CD14-positive monocyte (primary cell): ENCODE measurements around the gene CNTN5. TPM values are rescaled to one million over a fixed set of nuclear protein-coding genes. Genes with fewer than 3 reads are reported as not detected.

Experiments used
- DNase-seq, 3 donors: peaks; one replicate each; pipeline ENCODE4 v3.0.0-alpha.2; 2011 to 2022
- H2AFZ ChIP-seq: 2 replicates; pipeline ENCODE4 v1.6.0; 2012; ENCODE audit warnings: mild to moderate bottlenecking, low read depth, low read length, inconsistent platforms; ENCODE audit not compliant: insufficient read depth, poor library complexity, severe bottlenecking
- H3K27ac ChIP-seq, 2 donors: 1 replicate in 1 of 2; 2 replicates in 1 of 2; pipeline ENCODE4 v1.5.1; 2012 to 2013; ENCODE audit warnings: low read length in 2 of 2, control low read depth in 1 of 2, inconsistent platforms in 1 of 2, low read depth in 1 of 2, mild to moderate bottlenecking in 1 of 2
- H3K27me3 ChIP-seq, 2 donors: one replicate each; pipeline versions ENCODE4 v1.6.0 to v1.6.1; 2011 to 2013; ENCODE audit warnings: low read length in 2 of 2; ENCODE audit not compliant: control insufficient read depth in 2 of 2, insufficient read depth in 2 of 2
- H3K36me3 ChIP-seq, 2 donors: replicated peaks in 1 of 2; 1 replicate in 1 of 2; 2 replicates in 1 of 2; pipeline versions ENCODE4 v1.5.1 to v1.6.1; 2012 to 2013; ENCODE audit warnings: low read length in 2 of 2, control low read depth in 1 of 2, inconsistent platforms in 1 of 2, mild to moderate bottlenecking in 1 of 2; ENCODE audit not compliant: insufficient read depth in 2 of 2, control insufficient read depth in 1 of 2
- H3K4me1 ChIP-seq, 2 donors: 1 replicate in 1 of 2; 2 replicates in 1 of 2; pipeline versions ENCODE4 v1.5.1 to v1.6.1; 2012 to 2013; ENCODE audit warnings: low read length in 2 of 2, control low read depth in 1 of 2, inconsistent platforms in 1 of 2, mild to moderate bottlenecking in 1 of 2, moderate library complexity in 1 of 2; ENCODE audit not compliant: insufficient read depth in 2 of 2, control insufficient read depth in 1 of 2
- H3K4me2 ChIP-seq: replicated peaks from 2 replicates; pipeline ENCODE3; 2012; ENCODE audit warnings: low read length, moderate library complexity, mild to moderate bottlenecking; ENCODE audit not compliant: poor library complexity, severe bottlenecking; ENCODE audit errors: extremely low read depth
- H3K4me3 ChIP-seq, 3 experiments: fragments of 200-600 bp in 1 of 3; sonication (generic) in 1 of 3; replicated peaks in 1 of 3; 1 replicate in 2 of 3; 2 replicates in 1 of 3; pipeline ENCODE4 v1.5.1; 2011 to 2013; ENCODE audit warnings: low read length in 3 of 3, mild to moderate bottlenecking in 3 of 3, control low read depth in 2 of 3, low read depth in 2 of 3, inconsistent platforms in 1 of 3, moderate library complexity in 1 of 3
- H3K79me2 ChIP-seq: 2 replicates; pipeline ENCODE4 v1.6.0; 2012; ENCODE audit warnings: mild to moderate bottlenecking, control low read depth, inconsistent platforms, low read length, moderate library complexity; ENCODE audit not compliant: insufficient read depth
- H3K9ac ChIP-seq: 2 replicates; pipeline ENCODE4 v1.6.0; 2017; ENCODE audit warnings: low read length, mild to moderate bottlenecking; ENCODE audit not compliant: insufficient read depth, poor library complexity, severe bottlenecking
- H3K9me3 ChIP-seq, 2 donors: replicated peaks in 1 of 2; 1 replicate in 1 of 2; 2 replicates in 1 of 2; pipeline versions ENCODE4 v1.5.1 to v1.6.1; 2012 to 2013; ENCODE audit warnings: low read length in 2 of 2, control low read depth in 1 of 2; ENCODE audit not compliant: control insufficient read depth in 1 of 2, insufficient read depth in 1 of 2
- H4K20me1 ChIP-seq: 2 replicates; pipeline ENCODE4 v1.6.0; 2012; ENCODE audit warnings: mild to moderate bottlenecking, low read length, control low read depth, moderate library complexity; ENCODE audit not compliant: insufficient read depth
- H3K27ac Mint-ChIP-seq, 7 donors: one replicate each; pipeline ENCODE4 v1.8.0; 2020; ENCODE audit warnings: mild to moderate bottlenecking in 7 of 7, mixed read lengths in 7 of 7, moderate library complexity in 6 of 7, inconsistent platforms in 2 of 7
- H3K27me3 Mint-ChIP-seq, 3 donors: one replicate each; pipeline ENCODE4 v1.8.0; 2021 to 2022; ENCODE audit warnings: low read depth in 3 of 3, mild to moderate bottlenecking in 3 of 3, mixed read lengths in 3 of 3, moderate library complexity in 3 of 3, inconsistent platforms in 1 of 3
- H3K36me3 Mint-ChIP-seq, 2 donors: one replicate each; pipeline ENCODE4 v1.8.0; 2020; ENCODE audit warnings: mixed read lengths in 2 of 2, inconsistent platforms in 1 of 2, mild to moderate bottlenecking in 1 of 2
- H3K4me1 Mint-ChIP-seq: one replicate; pipeline ENCODE4 v1.8.0; 2020; ENCODE audit warnings: mild to moderate bottlenecking, mixed read lengths
- H3K4me3 Mint-ChIP-seq, 2 donors: one replicate each; pipeline ENCODE4 v1.8.0; 2020; ENCODE audit warnings: mild to moderate bottlenecking in 2 of 2, mixed read lengths in 2 of 2, moderate library complexity in 1 of 2
- H3K9me3 Mint-ChIP-seq, 7 donors: one replicate each; pipeline ENCODE4 v1.8.0; 2020 to 2022; ENCODE audit warnings: mixed read lengths in 7 of 7, mild to moderate bottlenecking in 6 of 7, moderate library complexity in 6 of 7, inconsistent platforms in 2 of 7
- CTCF ChIP-seq: fragments of 200-600 bp; IDR thresholded peaks from one replicate; pipeline ENCODE4 v1.8.0; 2022; ENCODE audit warnings: antibody characterized with exemption, mild to moderate bottlenecking
- WGBS: methylation state at CpG from one replicate; pipeline ENCODE4 v1.1.5; 2013; ENCODE audit warnings: missing lambda C conversion rate; ENCODE audit not compliant: insufficient coverage; 5-methylcytosine and 5-hydroxymethylcytosine counted together
- intact Hi-C, 2 donors: fragments of 100-400 bp; cut with micrococcal nuclease; formaldehyde crosslinking; loops; one replicate each; pipeline versions ENCODE4 v1.15.0 to v1.15.1; 2023
- polyA plus RNA-seq, 3 donors: library from polyadenylated mRNA; depleted of rRNA in 1 of 3; unstranded in 2 of 3; stranded (reverse) in 1 of 3; fragments of 300-500 nt in 2 of 3; fragments of >200 nt in 1 of 3; fragmentation: Illumina TruSeq in 2 of 3; gene quantifications; 1 replicate in 2 of 3; 2 replicates in 1 of 3; pipeline ENCODE4 v1.2.3, GENCODE V29; 2012 to 2021

Gene CNTN5
- polyA plus RNA-seq, 3 donors: not detected

- H3K4me3 Mint-ChIP-seq: no peak overlapping the region
- no peaks in the 10 kb centered on the region for H3K4me1 Mint-ChIP-seq
- DNase-seq: no peak
- peaks cover 0 to 4% (median 2%) of the 10 kb centered on the region in 7 donors for H3K9me3 Mint-ChIP-seq
- H3K27me3 Mint-ChIP-seq: no peaks in the 10 kb centered on the region
- intact Hi-C loops: no loop called here
- 80% methylated on average over 1 of the region's 1 CpG for WGBS
- Histone ChIP-seq H3K27ac (no peak overlapping the region), H3K36me3 (no peaks in the 10 kb centered on the region), H3K4me3 (no peak overlapping the region), H3K4me1 (no peaks in the 10 kb centered on the region), H2AFZ (no peak overlapping the region), H3K27me3 (no peaks in the 10 kb centered on the region), H3K4me2 (no peak overlapping the region), H3K9me3 (peaks cover 0 to 2% of the 10 kb centered on the region in 2 donors), H3K9ac (no peak overlapping the region), H4K20me1 (no peaks in the 10 kb centered on the region), H3K79me2 (no peaks in the 10 kb centered on the region)
- H3K36me3 Mint-ChIP-seq: no peaks in the 10 kb centered on the region
- H3K27ac Mint-ChIP-seq: no peak overlapping the region
- TF ChIP-seq CTCF: no peak
Observed at GRCh38 chr11:100119176-100119575, 1098.4 kb downstream of the CNTN5 start.

- Histone ChIP-seq H3K79me2 (no peaks in the 10 kb centered on the region), H2AFZ (no peak overlapping the region), H3K27me3 (no peaks in the 10 kb centered on the region), H3K4me3 (no peak overlapping the region), H3K9me3 (no peaks in the 10 kb centered on the region), H3K4me2 (no peak overlapping the region), H4K20me1 (no peaks in the 10 kb centered on the region), H3K4me1 (no peaks in the 10 kb centered on the region), H3K27ac (no peak overlapping the region), H3K36me3 (no peaks in the 10 kb centered on the region), H3K9ac (no peak overlapping the region)
- WGBS: no CpG with 5 or more reads among the region's 2 CpGs
- DNase-seq: no peak
- Mint-ChIP-seq H3K36me3 (no peaks in the 10 kb centered on the region), H3K4me3 (no peak overlapping the region), H3K4me1 (no peaks in the 10 kb centered on the region), H3K9me3 (peaks cover 0 to 4% (median 0%) of the 10 kb centered on the region in 7 donors), H3K27me3 (no peaks in the 10 kb centered on the region), H3K27ac (no peak overlapping the region)
- TF ChIP-seq CTCF: no peak
- intact Hi-C loops: no loop called here
Observed at GRCh38 chr11:100133114-100133513, 1112.4 kb downstream of the CNTN5 start.
